K562 (cell line): Measurements from ENCODE around the gene TAL1. TPM values are rescaled to one million over a fixed set of nuclear protein-coding genes. Genes with fewer than 3 reads are reported as not detected.

ENCODE experiments used
- CGGBP1 ChIP-seq: fragments of 250-450 bp; sonication (Bioruptor Pico); IDR thresholded peaks from 2 replicates; pipeline ENCODE4 v1.9.0; 2021; ENCODE audit warnings: mild to moderate bottlenecking
- DACH1 ChIP-seq: fragments of 450-650 bp; IDR thresholded peaks from 2 replicates; pipeline ENCODE4 v1.6.1; 2018; ENCODE audit not compliant: partially characterized antibody
- DEAF1 ChIP-seq: fragments of 450-650 bp; formaldehyde crosslinking; IDR thresholded peaks from 2 replicates; pipeline ENCODE4 v1.4.0; 2020; ENCODE audit warnings: mild to moderate bottlenecking, moderate library complexity
- KLF13 ChIP-seq: fragments of 450-650 bp; IDR thresholded peaks from 2 replicates; pipeline ENCODE4 v1.6.1; 2016; ENCODE audit warnings: missing genetic modification characterization, low read depth, mild to moderate bottlenecking, missing compliant biosample characterization, moderate library complexity, borderline replicate concordance
- REST ChIP-seq, 2 experiments: fragments of 450-650 bp; formaldehyde crosslinking in 1 of 2; IDR thresholded peaks; 2 replicates each; pipeline versions ENCODE4 v1.4.0 to v1.6.1; 2014 to 2020; ENCODE audit warnings: mild to moderate bottlenecking in 2 of 2, borderline replicate concordance in 1 of 2, low read depth in 1 of 2
- TARDBP ChIP-seq: fragments of 450-650 bp; IDR thresholded peaks from 2 replicates; pipeline ENCODE4 v1.6.1; 2016
- USF1 ChIP-seq: sonication (generic); formaldehyde crosslinking; IDR thresholded peaks from 2 replicates; pipeline ENCODE4 v1.9.0; 2022; ENCODE audit warnings: mild to moderate bottlenecking, missing genetic modification reagents
- ZBTB11 ChIP-seq, 3 experiments: fragments of 200-800 bp in 1 of 3; fragments of 250-450 bp in 1 of 3; fragments of 450-650 bp in 1 of 3; sonication (Bioruptor Pico) in 1 of 3; sonication (Bioruptor generic) in 1 of 3; formaldehyde crosslinking in 1 of 3; IDR thresholded peaks; 2 replicates each; pipeline versions ENCODE4 v1.6.1 to v1.8.0; 2016 to 2022; ENCODE audit warnings: mild to moderate bottlenecking in 2 of 3, missing genetic modification characterization in 2 of 3, missing compliant biosample characterization in 1 of 3, moderate library complexity in 1 of 3
- ZNF511 ChIP-seq: sonication (generic); formaldehyde crosslinking; IDR thresholded peaks from 2 replicates; pipeline ENCODE4 v1.8.0; 2022; ENCODE audit warnings: mild to moderate bottlenecking, missing genetic modification reagents
- ZNF764 ChIP-seq: fragments of 250-450 bp; sonication (Bioruptor Pico); IDR thresholded peaks from 2 replicates; pipeline ENCODE4 v1.4.0; 2020; ENCODE audit warnings: low read depth, mild to moderate bottlenecking, moderate library complexity
- polyA plus RNA-seq, 8 experiments: library from polyadenylated mRNA; depleted of rRNA in 4 of 8; stranded (reverse) in 5 of 8; unstranded in 3 of 8; fragments of >200 nt; fragmentation: Nextera tagmentation in 2 of 8; fragmentation: Illumina TruSeq in 1 of 8; extraction: Ambion mirVana in 2 of 8; extraction: Trizol in 1 of 8; gene quantifications; 2 replicates each; pipeline versions ENCODE4 v1.2.1 to v1.2.3, GENCODE V29; 2011 to 2014; ENCODE audit warnings: inconsistent platforms in 1 of 8, missing spikeins in 1 of 8
- total RNA-seq, 7 experiments: library from RNA; depleted of rRNA in 6 of 7; stranded (reverse); fragments of >200 nt in 6 of 7; fragmentation: Illumina TruSeq in 2 of 7; extraction: Trizol in 2 of 7; gene quantifications; 2 replicates each; pipeline versions ENCODE4 v1.2.1 to v1.2.3, GENCODE V29; 2011 to 2021; ENCODE audit warnings: low replicate concordance in 1 of 7

The TAL1 gene
- total and polyA plus RNA-seq, 9 of the 15 experiments (the other 6 are each of a cell fraction or from before 2014, with no cell fraction given), result 18.5 to 106 (median 59.7) TPM

GRCh38 chr1:47230692-47231300, 1.2 kb downstream of the TAL1 start (continued):
- no peak for TF ChIP-seq DEAF1 (CRISPR knock-in tag)
- TF ChIP-seq DACH1, result no peak
- 0 out of 2 replicates have a peak, but pooled peaks have one; percentile 14 for TF ChIP-seq KLF13
- TF ChIP-seq TARDBP, result peak; percentile 50; the same call in 1 of the 2 replicates
- no peak for TF ChIP-seq ZNF764 (CRISPR knock-in tag)
- no peak for TF ChIP-seq REST (IDR thresholded peaks at IDR 0.05; ENCODE audit: borderline replicate concordance)
- TF ChIP-seq REST (CRISPR knock-in tag; IDR thresholded peaks at IDR 0.05; ENCODE audit: low read depth), result no peak
- TF ChIP-seq ZBTB11 (CRISPR knock-in tag; IDR thresholded peaks at IDR 0.05), result no peak
- 0 out of 2 replicates have a peak, but pooled peaks have one; percentile 21 for TF ChIP-seq USF1 (CRISPR knock-in tag)
- no peak for TF ChIP-seq CGGBP1 (CRISPR knock-in tag)
- peak; percentile 20; the same call in 1 of the 2 replicates for TF ChIP-seq ZNF511 (CRISPR knock-in tag)
